Vagina (tissue), 2 donors: Measurements from ENCODE around the gene LRRC4. TPM values are rescaled to one million over a fixed set of nuclear protein-coding genes. Genes with fewer than 3 reads are reported as not detected.

ENCODE experiments used
- DNase-seq, 2 donors: peaks; one replicate each; pipeline ENCODE4 v3.0.0-alpha.2; 2017; ENCODE audit errors: extremely low spot score in 2 of 2
- H3K27ac ChIP-seq: fragments of 200-600 bp; sonication (generic); one replicate; pipeline ENCODE4 v1.5.1; 2019
- H3K27me3 ChIP-seq: fragments of 200-600 bp; sonication (generic); one replicate; pipeline ENCODE4 v1.5.1; 2019
- H3K36me3 ChIP-seq, 2 donors: fragments of 200-600 bp; sonication (generic); one replicate each; pipeline ENCODE4 v1.5.1; 2017 to 2019
- H3K4me1 ChIP-seq: fragments of 200-600 bp; sonication (generic); one replicate; pipeline ENCODE4 v1.5.1; 2019
- H3K4me3 ChIP-seq, 2 donors: fragments of 200-600 bp; sonication (generic); 1 replicate in 1 of 2; 2 replicates in 1 of 2; pipeline ENCODE4 v1.5.1; 2016 to 2019
- H3K9me3 ChIP-seq: fragments of 200-600 bp; sonication (generic); one replicate; pipeline ENCODE4 v1.5.1; 2019
- CTCF ChIP-seq, 3 experiments: fragments of 450-650 bp in 2 of 3; fragments of 200-600 bp in 1 of 3; sonication (generic) in 1 of 3; IDR thresholded peaks; one replicate each; pipeline ENCODE4 v1.5.1; 2017 to 2019; ENCODE audit warnings: antibody characterized with exemption in 3 of 3, mild to moderate bottlenecking in 2 of 3, moderate library complexity in 2 of 3
- POLR2A ChIP-seq, 2 donors: fragments of 450-650 bp; IDR thresholded peaks; one replicate each; pipeline ENCODE4 v1.6.1; 2017; ENCODE audit warnings: antibody characterized with exemption in 2 of 2, mild to moderate bottlenecking in 2 of 2, moderate library complexity in 2 of 2
- POLR2AphosphoS5 ChIP-seq, 2 donors: sonication (generic); formaldehyde crosslinking; IDR thresholded peaks; one replicate each; pipeline ENCODE4 v1.9.0; 2017; ENCODE audit warnings: antibody characterized with exemption in 2 of 2, mild to moderate bottlenecking in 2 of 2, low read depth in 1 of 2; ENCODE audit not compliant: insufficient read depth in 1 of 2
- intact Hi-C: fragments of 100-400 bp; cut with DNase I; formaldehyde crosslinking; loops from one replicate; pipeline ENCODE4 v1.15.1; 2023
- total RNA-seq: library from RNA; depleted of rRNA; stranded (reverse); fragments of >200 nt; gene quantifications from one replicate; pipeline ENCODE4 v1.2.3, GENCODE V29; 2016

The LRRC4 gene
- total RNA-seq, 1 donor from 2014 or later, result 6.1 TPM

DNA sequence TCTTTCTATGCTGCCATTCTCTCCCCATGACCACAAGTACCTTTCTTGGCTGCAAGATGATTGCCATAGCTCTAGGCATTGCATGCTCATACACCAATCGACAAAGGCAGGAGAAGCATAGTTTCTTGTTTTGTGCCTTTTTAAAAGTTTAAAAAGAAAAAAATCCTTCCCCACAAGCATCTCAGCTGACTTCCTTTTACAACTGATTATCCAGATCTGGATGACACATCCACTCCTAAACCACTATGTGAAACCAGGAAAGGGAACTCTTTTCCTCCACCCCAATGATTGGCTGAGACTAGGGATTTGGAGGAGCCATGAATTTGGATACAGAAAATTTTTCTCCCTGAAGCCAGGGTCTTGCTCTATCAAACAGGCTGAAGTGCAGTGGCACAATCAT, 14.5 kb upstream of the LRRC4 start:
- TF ChIP-seq CTCF (IDR thresholded peaks at IDR 0.05) (no peak), POLR2A (IDR thresholded peaks at IDR 0.05) (no peak), POLR2AphosphoS5 (IDR thresholded peaks at IDR 0.05; ENCODE audit: insufficient read depth in 1 of 2, low read depth in 1 of 2) (no peak)
- Histone ChIP-seq H3K27me3 (no peaks in the 10 kb centered on the region), H3K27ac (no peak overlapping the region), H3K4me3 (no peak overlapping the region), H3K4me1 (no peaks in the 10 kb centered on the region), H3K36me3 (no peaks in the 10 kb centered on the region), H3K9me3 (no peaks in the 10 kb centered on the region)
- DNase-seq, result no peak
- intact Hi-C loops, result no loop called here

DNA sequence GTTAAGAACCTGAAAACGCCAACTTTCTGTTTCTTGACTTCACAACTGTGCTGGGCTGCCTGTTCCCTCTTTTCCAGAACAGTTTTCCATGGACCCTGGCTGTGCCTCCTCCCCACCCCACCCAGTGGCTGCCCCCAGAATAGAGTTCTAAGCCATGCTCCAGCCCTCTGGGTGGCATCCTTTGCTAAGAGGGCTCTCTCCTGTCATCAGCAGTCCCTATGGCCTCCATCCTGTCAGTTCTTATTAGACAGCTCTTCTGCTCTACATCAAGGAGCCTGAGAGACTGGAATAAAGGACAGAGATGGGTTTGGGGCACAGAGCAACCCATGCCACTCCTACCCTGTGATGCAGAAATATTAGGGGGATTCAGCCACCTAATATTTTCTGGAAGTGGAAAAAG, 13.9 kb upstream of the LRRC4 start:
- Histone ChIP-seq H3K4me3 (no peak overlapping the region), H3K36me3 (no peaks in the 10 kb centered on the region), H3K27ac (no peak overlapping the region), H3K4me1 (no peaks in the 10 kb centered on the region), H3K9me3 (no peaks in the 10 kb centered on the region), H3K27me3 (no peaks in the 10 kb centered on the region)
- DNase-seq, result no peak
- intact Hi-C loops, result no loop called here
- TF ChIP-seq POLR2AphosphoS5 (IDR thresholded peaks at IDR 0.05; ENCODE audit: insufficient read depth in 1 of 2, low read depth in 1 of 2), result no peak
- TF ChIP-seq POLR2A (IDR thresholded peaks at IDR 0.05), result no peak
- no peak for TF ChIP-seq CTCF (IDR thresholded peaks at IDR 0.05)

DNA sequence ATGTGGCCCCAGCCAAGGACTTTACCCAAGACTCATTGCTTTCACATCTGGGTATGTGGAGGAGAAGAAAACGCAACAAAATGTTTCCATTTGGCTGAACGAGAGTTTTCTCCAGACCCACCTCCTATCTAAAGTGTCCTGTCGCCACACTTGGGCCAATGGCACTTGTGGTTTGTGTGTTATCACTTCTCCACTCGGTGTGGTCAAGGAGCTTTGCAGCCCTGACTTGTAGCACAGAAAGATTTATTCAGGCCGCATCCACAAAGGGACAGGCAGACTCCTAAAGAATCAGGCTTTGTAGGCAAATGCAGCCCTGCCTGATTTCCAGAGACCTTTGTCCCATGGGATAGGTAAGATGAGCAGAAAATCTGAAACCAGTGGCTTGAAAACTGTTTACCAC, 12.8 kb upstream of the LRRC4 start:
- Histone ChIP-seq H3K4me1 (no peaks in the 10 kb centered on the region), H3K36me3 (no peaks in the 10 kb centered on the region), H3K27me3 (no peaks in the 10 kb centered on the region), H3K9me3 (no peaks in the 10 kb centered on the region), H3K27ac (no peak overlapping the region), H3K4me3 (no peak overlapping the region)
- intact Hi-C loops, result no loop called here
- TF ChIP-seq CTCF (IDR thresholded peaks at IDR 0.05) (no peak), POLR2A (IDR thresholded peaks at IDR 0.05) (no peak), POLR2AphosphoS5 (IDR thresholded peaks at IDR 0.05; ENCODE audit: insufficient read depth in 1 of 2, low read depth in 1 of 2) (no peak)
- DNase-seq, result no peak

DNA sequence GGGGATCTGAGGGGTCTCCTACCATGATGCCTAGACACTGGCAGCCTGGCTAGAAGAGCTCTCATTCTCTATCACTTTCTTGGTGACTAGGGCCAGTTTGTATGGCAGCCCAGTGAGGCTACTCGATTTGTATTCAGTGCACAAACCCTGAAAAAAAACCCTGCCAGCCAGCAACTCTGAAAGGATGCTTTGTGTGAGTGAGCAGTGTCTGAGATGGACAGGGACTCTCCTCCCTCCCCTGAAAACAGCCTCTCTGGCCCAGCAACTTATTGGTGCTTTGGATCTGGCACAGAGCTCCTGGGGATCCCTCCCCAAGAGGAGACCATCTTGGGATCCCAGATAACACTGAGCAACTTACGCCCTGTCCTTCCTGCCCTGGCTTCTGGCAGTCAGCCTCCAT, 10.8 kb upstream of the LRRC4 start:
- intact Hi-C loops, result no loop called here
- TF ChIP-seq CTCF (IDR thresholded peaks at IDR 0.05), result no peak
- TF ChIP-seq POLR2A (IDR thresholded peaks at IDR 0.05), result no peak
- no peak for TF ChIP-seq POLR2AphosphoS5 (IDR thresholded peaks at IDR 0.05; ENCODE audit: insufficient read depth in 1 of 2, low read depth in 1 of 2)
- H3K9me3 ChIP-seq, result no peaks in the 10 kb centered on the region
- no peaks in the 10 kb centered on the region for H3K4me1 ChIP-seq
- H3K27ac ChIP-seq, result no peak overlapping the region
- H3K27me3 ChIP-seq, result no peaks in the 10 kb centered on the region
- DNase-seq, result no peak
- H3K4me3 ChIP-seq, result no peak overlapping the region
- H3K36me3 ChIP-seq, result no peaks in the 10 kb centered on the region

- DNase-seq, result no peak
- TF ChIP-seq POLR2A (IDR thresholded peaks at IDR 0.05) (no peak), CTCF (IDR thresholded peaks at IDR 0.05) (no peak), POLR2AphosphoS5 (IDR thresholded peaks at IDR 0.05; ENCODE audit: insufficient read depth in 1 of 2, low read depth in 1 of 2) (no peak)
- Histone ChIP-seq H3K4me1 (no peaks in the 10 kb centered on the region), H3K27me3 (no peaks in the 10 kb centered on the region), H3K9me3 (no peaks in the 10 kb centered on the region), H3K4me3 (no peak overlapping the region), H3K27ac (no peak overlapping the region), H3K36me3 (no peaks in the 10 kb centered on the region)
- intact Hi-C loops, result no loop called here
These were observed 10.0 kb upstream of the LRRC4 start for GRCh38 chr7:128041203-128041602.
